Measurements from ENCODE around the gene NSG2.

NSG2 gene

DNA sequence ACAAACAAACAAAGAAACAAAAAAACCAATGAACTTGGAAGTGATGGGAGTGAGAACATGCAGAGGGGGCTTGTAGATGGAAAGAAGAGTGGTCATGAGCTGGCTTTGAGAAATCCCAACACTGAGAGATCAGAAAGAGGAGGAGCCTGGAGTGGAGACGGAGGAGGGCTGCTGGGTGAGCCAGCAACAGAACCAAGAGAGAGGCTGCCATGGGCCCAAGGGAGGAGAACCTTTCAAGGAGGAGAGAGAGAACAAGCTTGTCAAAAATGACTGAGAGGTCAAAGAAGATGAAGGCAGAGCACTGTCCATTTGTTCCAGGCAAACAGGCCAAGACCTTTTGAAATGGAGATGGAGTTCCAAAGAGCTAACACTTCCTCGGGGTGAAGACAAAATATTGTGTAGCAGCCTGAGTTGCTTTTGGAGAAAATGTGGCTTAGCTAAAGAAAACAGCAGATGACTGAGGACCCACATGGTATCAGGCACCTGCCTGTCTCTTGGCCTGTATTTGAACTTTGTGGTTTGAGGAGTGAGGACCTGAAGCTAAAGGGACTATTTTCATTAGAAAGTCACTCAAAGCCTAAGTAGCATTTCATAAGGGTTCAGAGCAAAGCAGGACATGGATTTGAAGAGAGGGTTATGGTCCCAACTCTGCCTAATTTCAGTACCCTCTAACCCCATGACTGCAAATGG lies 13.1 kb downstream of the NSG2 start:
- no peak for DNase-seq (ENCODE audit: low read depth, low spot score)
- TF ChIP-seq CTCF (IDR thresholded peaks at IDR 0.05; ENCODE audit: low read depth, low read length), result no peak
- in situ Hi-C loops (cut with HindIII; ENCODE audit: low sequenced_read_pairs), result no loop called here
- H3K4me3 ChIP-seq (ENCODE audit: low read depth, low read length), result no peak overlapping the region

- no peak for DNase-seq (ENCODE audit: low read depth, low spot score)
- no peak for TF ChIP-seq CTCF (IDR thresholded peaks at IDR 0.05; ENCODE audit: low read depth, low read length)
- in situ Hi-C loops (cut with HindIII; ENCODE audit: low sequenced_read_pairs), result no loop called here
- no peak overlapping the region for H3K4me3 ChIP-seq (ENCODE audit: low read depth, low read length)
These were observed 13.7 kb downstream of the NSG2 start for GRCh38 chr5:174059247-174059646.

- H3K4me3 ChIP-seq (ENCODE audit: low read depth, low read length), result no peak overlapping the region
- TF ChIP-seq CTCF (IDR thresholded peaks at IDR 0.05; ENCODE audit: low read depth, low read length), result no peak
- in situ Hi-C loops (cut with HindIII; ENCODE audit: low sequenced_read_pairs), result no loop called here
- DNase-seq (ENCODE audit: low read depth, low spot score), result no peak
These were observed 17.7 kb downstream of the NSG2 start for GRCh38 chr5:174063082-174063756.

DNA sequence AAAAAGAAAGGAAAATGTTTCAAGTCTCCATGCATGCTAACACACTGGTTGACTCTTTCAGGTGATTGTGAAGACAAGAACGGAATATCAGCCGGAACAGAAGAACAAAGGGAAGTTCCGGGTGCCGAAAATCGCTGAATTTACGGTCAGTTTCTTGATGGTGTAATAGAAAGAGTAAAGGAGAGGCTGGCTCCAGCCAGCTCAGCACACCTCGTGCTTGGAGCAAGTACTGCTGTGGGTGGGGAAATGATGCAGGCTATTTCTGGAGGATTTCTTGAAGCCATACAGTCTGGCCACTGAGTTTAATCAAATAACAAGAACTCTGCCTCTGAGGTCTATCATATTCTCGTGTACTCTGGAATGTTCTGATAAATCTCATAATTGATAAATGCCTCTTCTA lies 18.7 kb downstream of the NSG2 start:
- no peak for TF ChIP-seq CTCF (IDR thresholded peaks at IDR 0.05; ENCODE audit: low read depth, low read length)
- DNase-seq (ENCODE audit: low read depth, low spot score), result no peak
- in situ Hi-C loops (cut with HindIII; ENCODE audit: low sequenced_read_pairs), result no loop called here
- H3K4me3 ChIP-seq (ENCODE audit: low read depth, low read length), result no peak overlapping the region

GRCh38 chr5:174065528-174066197 lies 20.2 kb downstream of the NSG2 start:
- no peak overlapping the region for H3K4me3 ChIP-seq (ENCODE audit: low read depth, low read length)
- no peak for DNase-seq (ENCODE audit: low read depth, low spot score)
- in situ Hi-C loops (cut with HindIII; ENCODE audit: low sequenced_read_pairs), result no loop called here
- TF ChIP-seq CTCF (IDR thresholded peaks at IDR 0.05; ENCODE audit: low read depth, low read length), result no peak

DNA sequence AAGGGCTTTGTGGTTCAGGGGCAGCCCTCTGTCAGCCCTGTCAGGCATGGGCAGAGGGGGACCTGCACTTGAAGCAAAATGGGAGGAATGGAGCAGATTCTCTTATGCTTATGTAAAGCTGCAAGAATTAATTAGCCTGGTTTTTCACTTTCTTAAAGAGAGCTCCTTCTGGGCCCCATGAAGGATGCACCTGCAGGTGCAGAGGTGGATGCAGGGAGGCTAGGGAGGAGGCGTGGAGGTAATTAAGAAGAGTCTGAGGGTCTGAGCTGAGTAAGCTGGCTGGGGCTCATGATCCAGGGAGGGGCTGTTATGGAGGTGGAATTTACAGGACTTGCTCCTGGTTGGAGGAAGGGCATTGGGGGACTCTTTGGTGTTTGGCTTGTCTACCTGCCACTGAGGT lies 22.0 kb downstream of the NSG2 start:
- in situ Hi-C loops (cut with HindIII; ENCODE audit: low sequenced_read_pairs), result no loop called here
- TF ChIP-seq CTCF (IDR thresholded peaks at IDR 0.05; ENCODE audit: low read depth, low read length), result no peak
- no peak overlapping the region for H3K4me3 ChIP-seq (ENCODE audit: low read depth, low read length)
- no peak for DNase-seq (ENCODE audit: low read depth, low spot score)

Measured in astrocyte of the spinal cord (primary cell).